ENCODE results near the gene RPS8. TPM values are rescaled to one million over a fixed set of nuclear protein-coding genes. Genes with fewer than 3 reads are reported as not detected.

Gene RPS8
- total RNA-seq, 1 experiment from 2014 or later = 1,087 TPM

Other genes starting within 250 kb of the RPS8 start
- 22.9 TPM for gene TMEM53, start 101.1 kb upstream of the RPS8 start, total RNA-seq (2021; ENCODE audit: unreplicated experiment)
- gene ARMH1, start 100.8 kb upstream of the RPS8 start, total RNA-seq (2021; ENCODE audit: unreplicated experiment) = 2.8 TPM
- gene RNU5D-1, start 44.4 kb upstream of the RPS8 start, total RNA-seq (2021; ENCODE audit: unreplicated experiment) = not detected
- gene KIF2C, start 35.7 kb upstream of the RPS8 start, total RNA-seq (2021; ENCODE audit: unreplicated experiment) = 69.4 TPM
- 0.15 TPM for gene BEST4, start 12.6 kb downstream of the RPS8 start, total RNA-seq (2021; ENCODE audit: unreplicated experiment)
- gene PLK3, start 24.8 kb downstream of the RPS8 start, total RNA-seq (2021; ENCODE audit: unreplicated experiment) = 13.7 TPM
- not detected for gene DYNLT4, start 31.8 kb downstream of the RPS8 start, total RNA-seq (2021; ENCODE audit: unreplicated experiment)
- 2.6 TPM for gene BTBD19, start 33.0 kb downstream of the RPS8 start, total RNA-seq (2021; ENCODE audit: unreplicated experiment)
- 0.74 TPM for gene PTCH2, start 67.7 kb downstream of the RPS8 start, total RNA-seq (2021; ENCODE audit: unreplicated experiment)
- gene EIF2B3, start 211.1 kb downstream of the RPS8 start, total RNA-seq (2021; ENCODE audit: unreplicated experiment) = 32.2 TPM
- 27.2 TPM for gene HECTD3, start 235.8 kb downstream of the RPS8 start, total RNA-seq (2021; ENCODE audit: unreplicated experiment)
- 76.8 TPM for gene UROD, start 236.7 kb downstream of the RPS8 start, total RNA-seq (2021; ENCODE audit: unreplicated experiment)

Data from Panc1 (cell line).